ENCODE measurements around the gene EFHC1.

- TF ChIP-seq POLR2A (IDR thresholded peaks at IDR 0.05), result no peak
- TF ChIP-seq CTCF (IDR thresholded peaks at IDR 0.05), result no peak
Observed at GRCh38 chr6:52500238-52501129, 80.3 kb downstream of the EFHC1 start.
